ENCODE data around the gene PPBP. TPM values are rescaled to one million over a fixed set of nuclear protein-coding genes. Genes with fewer than 3 reads are reported as not detected.
"Not testable (repeated sequence)": the region's sequence is repeated elsewhere in the genome, so short reads cannot be mapped to it uniquely, and the experiment has no call there.

Gene PPBP
- total RNA-seq, 2 experiments from 2014 or later, result not detected

- no peaks in the 10 kb centered on the region for H3K4me1 Mint-ChIP-seq (ENCODE audit: low read depth)
- no peaks in the 10 kb centered on the region for H3K27me3 Mint-ChIP-seq
- H3K27ac Mint-ChIP-seq, result no peak overlapping the region
- H3K36me3 Mint-ChIP-seq (ENCODE audit: low read depth), result no peaks in the 10 kb centered on the region
- ATAC-seq (no peak), DNase-seq (no peak)
- ChIA-PET CTCF (no interaction called here), POLR2A (no interaction called here)
- TF ChIP-seq, protein P1, sequence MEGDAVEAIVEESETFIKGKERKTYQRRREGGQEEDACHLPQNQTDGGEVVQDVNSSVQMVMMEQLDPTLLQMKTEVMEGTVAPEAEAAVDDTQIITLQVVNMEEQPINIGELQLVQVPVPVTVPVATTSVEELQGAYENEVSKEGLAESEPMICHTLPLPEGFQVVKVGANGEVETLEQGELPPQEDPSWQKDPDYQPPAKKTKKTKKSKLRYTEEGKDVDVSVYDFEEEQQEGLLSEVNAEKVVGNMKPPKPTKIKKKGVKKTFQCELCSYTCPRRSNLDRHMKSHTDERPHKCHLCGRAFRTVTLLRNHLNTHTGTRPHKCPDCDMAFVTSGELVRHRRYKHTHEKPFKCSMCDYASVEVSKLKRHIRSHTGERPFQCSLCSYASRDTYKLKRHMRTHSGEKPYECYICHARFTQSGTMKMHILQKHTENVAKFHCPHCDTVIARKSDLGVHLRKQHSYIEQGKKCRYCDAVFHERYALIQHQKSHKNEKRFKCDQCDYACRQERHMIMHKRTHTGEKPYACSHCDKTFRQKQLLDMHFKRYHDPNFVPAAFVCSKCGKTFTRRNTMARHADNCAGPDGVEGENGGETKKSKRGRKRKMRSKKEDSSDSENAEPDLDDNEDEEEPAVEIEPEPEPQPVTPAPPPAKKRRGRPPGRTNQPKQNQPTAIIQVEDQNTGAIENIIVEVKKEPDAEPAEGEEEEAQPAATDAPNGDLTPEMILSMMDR (IDR thresholded peaks at IDR 0.05), result no peak
- H3K9me3 Mint-ChIP-seq, result no peaks in the 10 kb centered on the region
- H3K4me3 Mint-ChIP-seq, result no peak overlapping the region
- intact Hi-C loops (cut with micrococcal nuclease), result no loop called here
These were observed 1.9 kb upstream of the PPBP start for GRCh38 chr4:73989928-73990327.

DNA sequence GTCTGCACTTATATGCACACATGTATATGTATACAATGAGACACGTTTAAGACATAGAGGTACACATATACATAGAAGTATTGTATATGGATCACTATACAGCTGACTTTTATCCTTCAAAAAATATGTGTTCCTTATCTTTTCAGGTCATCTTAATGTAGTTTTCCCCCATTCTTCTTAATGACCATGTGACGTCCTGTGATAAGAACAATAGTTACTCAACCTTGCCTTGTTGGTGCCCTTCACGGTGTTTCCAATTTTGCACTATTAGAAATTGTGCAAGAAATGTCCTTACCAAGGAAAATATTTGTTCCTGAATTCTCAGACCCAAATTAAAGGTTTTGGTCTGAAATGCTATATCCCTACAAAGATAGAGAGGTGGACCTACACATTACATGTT is 1.0 kb upstream of the PPBP start:
- CTCF ChIA-PET, result no interaction called here
- TF ChIP-seq, protein P1 (IDR thresholded peaks at IDR 0.05), result no peak
- no peaks in the 10 kb centered on the region for H3K36me3 Mint-ChIP-seq (ENCODE audit: low read depth)
- no peaks in the 10 kb centered on the region for H3K9me3 Mint-ChIP-seq
- POLR2A ChIA-PET, result no interaction called here
- ATAC-seq, result no peak
- H3K27ac Mint-ChIP-seq, result no peak overlapping the region
- H3K27me3 Mint-ChIP-seq, result no peaks in the 10 kb centered on the region
- no peak for DNase-seq
- no peak overlapping the region for H3K4me3 Mint-ChIP-seq
- intact Hi-C loops (cut with micrococcal nuclease), result no loop called here
- H3K4me1 Mint-ChIP-seq (ENCODE audit: low read depth), result no peaks in the 10 kb centered on the region

GRCh38 chr4:73985528-73985852 is 2.5 kb downstream of the PPBP start:
- Mint-ChIP-seq H3K4me1 (ENCODE audit: low read depth) (no peaks in the 10 kb centered on the region), H3K27me3 (peaks cover 5% of the 10 kb centered on the region), H3K4me3 (no peak overlapping the region), H3K36me3 (ENCODE audit: low read depth) (no peaks in the 10 kb centered on the region), H3K27ac (no peak overlapping the region), H3K9me3 (no peaks in the 10 kb centered on the region)
- intact Hi-C loops (cut with micrococcal nuclease), result no loop called here
- ChIA-PET CTCF (no interaction called here), POLR2A (no interaction called here)
- no peak for ATAC-seq
- no peak for DNase-seq
- TF ChIP-seq, protein P1 (IDR thresholded peaks at IDR 0.05), result no peak

DNA sequence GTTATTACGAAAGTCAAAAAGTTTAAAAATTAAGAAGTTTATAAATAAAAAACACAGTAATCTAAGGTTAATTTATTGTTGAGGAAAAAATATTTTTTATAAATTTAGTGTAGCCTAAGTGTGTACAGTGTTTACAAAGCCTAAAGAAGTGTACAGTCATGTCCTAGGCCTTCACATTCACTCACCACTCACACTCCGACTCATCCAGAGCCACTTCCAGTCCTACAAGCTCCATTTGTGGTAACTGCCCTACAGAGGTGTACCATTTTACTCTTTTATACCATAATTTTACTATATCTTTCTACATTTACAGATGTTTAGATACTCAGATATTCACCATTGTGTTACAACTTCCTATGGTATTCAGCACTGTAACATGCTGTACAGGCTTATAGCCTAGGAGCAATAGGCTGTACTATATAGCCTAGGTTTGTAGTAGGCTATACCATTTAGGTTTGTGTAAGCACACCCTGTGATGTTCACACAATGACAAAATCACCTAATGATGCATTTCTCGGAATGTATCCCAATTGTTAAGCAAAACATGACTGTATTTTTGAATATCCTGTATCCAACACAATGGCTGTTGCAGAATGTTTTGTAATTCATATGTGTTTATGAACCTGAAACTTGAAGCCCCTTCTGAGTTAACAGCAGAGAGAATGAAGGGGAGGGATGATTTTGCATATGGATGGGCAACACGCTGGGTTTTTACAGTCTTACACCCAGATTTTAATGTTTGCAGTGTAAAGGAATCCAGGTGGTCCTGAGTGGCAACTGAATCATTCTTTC is 3.1 kb downstream of the PPBP start:
- intact Hi-C loops (cut with micrococcal nuclease), result no loop called here
- Mint-ChIP-seq H3K4me3 (no peak overlapping the region), H3K27me3 (peaks cover 5% of the 10 kb centered on the region), H3K27ac (no peak overlapping the region), H3K36me3 (ENCODE audit: low read depth) (no peaks in the 10 kb centered on the region), H3K9me3 (no peaks in the 10 kb centered on the region), H3K4me1 (ENCODE audit: low read depth) (no peaks in the 10 kb centered on the region)
- CTCF ChIA-PET, result no interaction called here
- DNase-seq, result no peak
- TF ChIP-seq, protein P1 (IDR thresholded peaks at IDR 0.05), result no peak
- no peak for ATAC-seq
- POLR2A ChIA-PET, result no interaction called here

- DNase-seq; H3K27ac Mint-ChIP-seq; H3K4me3 Mint-ChIP-seq; H3K36me3 Mint-ChIP-seq (ENCODE audit: low read depth); intact Hi-C loops (cut with micrococcal nuclease); CTCF ChIA-PET; H3K9me3 Mint-ChIP-seq; H3K4me1 Mint-ChIP-seq (ENCODE audit: low read depth); POLR2A ChIA-PET; H3K27me3 Mint-ChIP-seq; ATAC-seq: not testable (repeated sequence)
These were observed 6.8 kb downstream of the PPBP start for GRCh38 chr4:73981175-73981574.
